HG03196 (cell line): ENCODE data around the gene STIL.
"Not testable (repeated sequence)": the region's sequence is repeated elsewhere in the genome, so short reads cannot be mapped to it uniquely, and the experiment has no call there.

ENCODE experiments used
- ATAC-seq: cut with Tn5 transposase; IDR thresholded peaks from one replicate; pipeline ENCODE4 v1.9.1; 2021; ENCODE audit not compliant: unreplicated experiment

The STIL gene

DNA sequence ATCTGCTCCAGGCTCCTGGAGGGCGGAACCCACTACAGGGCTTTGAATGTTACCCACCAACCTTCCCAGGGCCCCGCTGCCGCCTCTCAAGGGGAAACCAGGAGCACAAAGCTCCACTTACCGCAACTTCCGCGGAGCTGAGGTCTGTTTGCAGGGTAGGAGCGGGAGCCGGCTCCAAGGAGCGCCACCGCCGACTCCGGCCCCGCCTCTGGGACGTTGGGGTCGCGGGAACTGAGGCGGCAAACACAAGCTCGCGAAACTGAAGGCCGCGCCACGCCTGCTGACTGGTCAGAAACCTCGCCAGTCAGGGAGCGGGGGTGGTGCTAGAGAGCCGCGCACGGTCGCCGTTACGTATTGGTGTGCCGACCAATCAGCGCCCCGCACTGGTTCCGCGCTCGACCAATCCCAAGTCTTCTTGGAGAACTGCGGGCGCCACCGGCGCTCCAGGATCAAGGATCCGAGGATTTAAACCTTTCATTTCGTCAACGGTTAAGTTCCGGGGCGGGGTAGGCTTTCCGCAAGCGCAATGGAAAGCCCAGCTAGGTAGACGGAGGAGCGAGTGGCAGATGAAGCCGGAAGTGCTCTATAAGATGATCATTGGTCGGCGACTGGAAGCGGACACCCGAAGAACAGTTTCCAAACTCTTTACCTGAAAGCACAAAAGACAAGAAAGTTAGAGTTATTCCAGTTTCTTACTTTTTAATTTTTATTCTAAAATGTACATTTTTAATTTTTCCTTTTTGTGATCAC lies at the start of gene STIL:
TSS of gene STIL (minus strand) at position 233 of the 750 bp plus-strand sequence. CDS start 3,828 bp downstream, outside the sequence.
- ATAC-seq = peak; percentile 96

DNA sequence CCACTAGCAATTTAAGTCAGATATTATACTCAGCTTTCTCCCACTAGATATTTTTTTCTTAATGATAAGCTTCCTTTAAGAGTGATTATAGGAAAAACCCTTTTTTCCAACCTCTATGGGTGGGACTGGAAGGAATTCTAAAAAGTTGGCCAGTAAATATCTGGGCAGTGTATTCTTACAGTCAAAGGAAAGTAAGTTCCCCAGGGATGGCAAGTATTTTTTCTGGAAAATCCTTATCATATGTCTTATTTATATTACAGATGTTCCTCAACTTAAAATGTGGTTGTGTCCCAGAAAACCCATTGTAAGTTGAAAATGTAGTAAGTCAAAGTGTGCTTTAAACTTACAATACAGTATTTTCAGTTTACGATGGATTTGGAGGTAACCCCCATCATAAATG lies 48.9 kb upstream of the STIL start:
- ATAC-seq = no peak

DNA sequence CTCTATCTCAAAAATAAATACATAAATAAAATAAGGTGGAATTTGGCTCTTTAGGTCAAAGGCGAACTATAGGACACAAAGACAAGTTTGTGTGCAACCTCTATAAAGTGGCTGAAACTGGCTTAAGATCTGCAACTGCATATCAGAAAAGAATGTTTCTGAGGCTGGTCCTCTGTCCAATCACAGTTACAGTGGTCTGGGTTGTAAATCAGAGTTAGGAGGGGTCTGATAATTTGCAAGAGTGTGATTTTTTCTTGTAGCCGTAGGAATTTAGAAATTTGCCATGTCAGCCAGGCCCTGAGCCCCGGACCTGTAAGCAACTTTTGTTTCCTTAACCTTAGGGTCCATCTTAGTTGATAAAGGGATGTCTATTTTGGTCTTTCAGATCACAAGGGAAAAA lies 47.4 kb upstream of the STIL start:
- ATAC-seq = no peak

DNA sequence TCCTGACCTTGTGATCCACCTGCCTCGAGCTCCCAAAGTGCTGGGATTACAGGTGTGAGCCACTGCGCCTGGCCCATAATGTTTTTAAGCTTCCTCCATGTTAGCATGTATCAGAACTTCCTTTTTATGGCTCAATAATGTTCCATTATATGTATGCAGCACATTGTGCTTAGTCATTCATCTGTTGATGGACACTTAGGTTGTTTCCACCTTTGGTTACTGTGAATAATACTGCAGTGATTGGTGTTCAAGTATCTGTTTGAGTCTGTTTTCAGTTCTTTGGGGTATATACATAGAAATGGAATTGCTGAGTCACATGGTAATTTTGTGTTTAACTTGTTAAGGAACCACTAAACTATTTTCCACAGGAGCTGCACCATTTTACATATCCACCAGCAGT lies 37.4 kb upstream of the STIL start:
- ATAC-seq = no peak

DNA sequence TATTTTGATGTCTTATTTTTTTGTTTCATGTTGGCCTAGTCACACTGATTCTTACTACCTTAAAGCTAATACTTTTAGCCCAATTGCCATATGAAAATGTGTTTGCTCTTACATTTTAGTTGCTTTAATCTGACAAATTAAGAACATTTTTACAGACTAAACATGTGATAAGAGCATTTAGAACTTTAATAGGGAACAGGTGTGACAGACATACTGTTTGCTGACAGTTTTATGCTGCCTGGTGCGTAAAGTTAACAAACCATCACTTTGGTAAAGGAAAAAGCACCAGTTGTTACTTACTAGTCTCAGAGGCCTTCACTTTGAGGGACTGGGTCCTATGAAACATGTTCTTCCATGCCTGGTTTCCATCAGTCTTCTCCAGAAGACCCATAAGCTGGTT lies 34.3 kb upstream of the STIL start:
- ATAC-seq = no peak

DNA sequence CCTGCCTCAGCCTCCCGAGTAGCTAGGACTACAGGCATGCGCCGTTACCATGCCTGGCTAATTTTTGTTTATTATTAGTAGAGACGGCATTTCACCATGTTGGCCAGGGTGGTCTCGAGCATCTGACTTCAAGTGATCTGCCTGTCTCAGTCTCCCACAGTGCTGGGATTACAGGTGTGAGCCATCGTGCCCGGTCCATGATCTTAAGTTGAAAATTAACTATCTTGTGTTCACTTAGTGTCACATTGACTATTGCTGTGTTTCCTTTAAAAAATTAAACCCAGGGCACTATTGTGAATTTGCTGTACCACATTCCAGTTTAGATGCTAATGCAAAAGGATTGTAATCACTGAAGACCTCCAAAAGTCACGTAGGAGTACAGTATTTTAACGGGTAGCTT lies 33.8 kb upstream of the STIL start:
- no peak for ATAC-seq

DNA sequence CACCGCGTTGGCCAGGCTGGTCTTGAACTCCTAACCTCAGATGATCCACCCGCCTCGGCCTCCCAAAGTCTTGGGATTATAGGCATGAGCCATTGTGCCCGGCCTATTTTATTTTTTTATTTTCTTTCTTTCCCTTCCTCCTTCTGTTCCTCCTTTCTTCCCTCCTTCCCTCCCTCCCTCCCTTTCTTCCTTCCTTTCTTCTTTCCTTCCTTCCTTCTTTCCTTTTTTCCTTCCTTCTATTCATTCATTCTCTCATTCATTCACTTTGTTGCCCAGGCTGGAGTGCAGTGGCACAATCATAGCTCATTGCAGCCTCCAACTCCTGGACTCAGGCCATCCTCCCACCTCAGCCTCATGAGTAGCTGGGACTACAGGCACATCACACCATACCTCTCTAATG lies 33.0 kb upstream of the STIL start:
- not testable (repeated sequence) for ATAC-seq

DNA sequence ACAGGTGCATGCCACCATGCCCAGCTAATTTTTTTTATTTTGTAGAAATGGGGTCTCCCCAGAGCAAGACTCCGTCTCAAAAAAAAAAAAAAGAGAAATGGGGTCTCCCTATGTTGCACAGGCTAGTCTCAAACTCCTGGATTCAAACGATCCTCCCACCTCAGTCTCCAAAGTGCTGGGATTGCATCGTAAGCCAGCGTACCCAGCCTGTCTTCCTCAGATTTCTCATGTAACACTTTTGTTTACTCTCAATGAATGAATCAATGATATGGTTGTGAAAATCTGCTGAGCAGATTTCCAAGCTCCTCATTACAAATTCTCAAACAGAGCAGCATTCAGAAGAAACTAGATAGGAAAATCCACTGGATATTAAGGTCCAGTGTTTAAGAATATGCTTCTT lies 26.3 kb upstream of the STIL start:
- ATAC-seq = no peak

DNA sequence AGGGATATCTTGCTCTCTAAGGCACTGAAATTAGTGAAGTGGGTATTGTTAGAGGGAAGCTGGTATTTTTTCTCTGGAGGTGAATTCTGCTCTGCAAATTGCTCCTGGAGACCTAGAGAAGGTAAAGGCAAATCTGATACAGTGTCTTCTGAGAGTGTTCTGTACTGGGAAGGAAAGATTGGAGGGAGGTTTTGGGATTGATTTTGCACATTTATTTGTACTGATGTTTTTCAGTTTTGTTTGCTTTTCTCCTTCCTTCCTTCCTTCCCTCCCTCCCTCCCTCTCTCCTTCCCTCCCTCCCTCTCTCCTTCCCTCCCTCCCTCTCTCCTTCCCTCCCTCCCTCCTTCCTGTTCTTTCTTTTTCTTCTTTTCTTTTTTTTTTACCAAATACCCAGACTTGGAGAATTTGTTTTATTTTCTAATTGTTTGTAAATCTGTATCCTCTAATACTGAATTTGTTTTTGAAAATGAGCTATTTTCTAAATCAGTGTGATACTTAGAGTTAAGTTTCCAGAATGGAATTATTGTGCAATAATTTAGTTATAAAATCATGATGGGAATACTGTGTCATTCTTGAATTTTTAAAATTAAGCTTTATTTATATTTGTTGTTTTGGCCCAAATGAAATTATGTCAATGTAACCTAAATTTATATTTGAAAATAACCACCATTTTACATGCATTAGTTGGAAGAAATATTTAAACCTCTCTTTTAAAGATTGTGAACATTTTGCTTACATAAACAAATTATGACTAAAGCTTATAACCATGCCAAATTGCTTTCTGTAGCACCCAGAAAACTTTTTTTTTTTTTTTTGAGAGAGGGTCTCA lies 24.5 kb upstream of the STIL start:
- ATAC-seq = no peak

DNA sequence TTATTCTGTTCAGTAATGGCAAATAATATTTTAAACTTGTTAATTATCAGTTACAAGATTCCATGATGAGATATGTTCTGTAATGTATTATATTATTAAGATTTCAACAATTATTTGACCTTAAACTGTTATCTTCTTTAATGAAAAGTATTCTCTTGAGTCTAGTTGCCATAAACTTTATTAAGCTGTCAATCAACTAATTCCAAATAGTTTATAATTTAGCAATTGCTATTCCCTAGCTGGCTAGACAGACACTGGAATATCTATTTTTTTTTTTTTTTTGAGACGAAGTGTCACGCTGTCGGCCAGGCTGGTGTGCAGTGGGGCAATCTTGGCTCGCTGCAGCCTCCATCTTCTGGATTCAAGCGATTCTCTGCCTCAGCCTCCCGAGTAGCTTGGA lies 23.4 kb upstream of the STIL start:
- ATAC-seq = no peak

DNA sequence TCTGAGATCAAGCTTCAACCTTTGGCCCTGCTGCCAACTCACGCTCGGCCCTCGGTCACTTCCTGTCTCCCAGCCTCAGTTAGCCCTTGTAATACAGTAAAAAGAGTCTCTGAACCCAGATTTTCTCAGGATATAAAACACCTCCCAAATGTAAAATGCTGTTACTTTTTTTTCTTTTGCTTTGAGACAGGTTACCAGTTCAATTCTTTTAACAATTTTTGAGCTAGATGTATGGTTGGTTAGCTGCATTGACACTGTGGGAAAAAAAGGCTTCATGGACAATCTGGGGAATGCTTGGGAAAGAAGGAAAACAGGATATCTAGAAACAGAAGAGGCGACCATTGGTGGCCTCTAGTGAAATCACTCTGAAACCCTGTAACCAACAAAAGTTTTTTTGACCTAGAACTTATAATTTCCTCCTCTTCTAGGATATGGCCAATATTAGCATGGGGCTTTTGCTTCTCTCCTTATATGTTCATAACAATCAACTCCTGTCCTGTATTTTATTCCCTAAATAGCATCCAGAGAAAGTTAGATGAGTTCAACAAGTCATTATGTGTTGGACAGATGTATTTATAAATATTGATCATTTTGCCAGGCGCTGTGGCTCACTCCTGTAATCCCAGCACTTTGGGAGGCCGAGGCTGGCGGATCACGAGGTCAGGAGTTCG lies 21.0 kb upstream of the STIL start:
- ATAC-seq = no peak

DNA sequence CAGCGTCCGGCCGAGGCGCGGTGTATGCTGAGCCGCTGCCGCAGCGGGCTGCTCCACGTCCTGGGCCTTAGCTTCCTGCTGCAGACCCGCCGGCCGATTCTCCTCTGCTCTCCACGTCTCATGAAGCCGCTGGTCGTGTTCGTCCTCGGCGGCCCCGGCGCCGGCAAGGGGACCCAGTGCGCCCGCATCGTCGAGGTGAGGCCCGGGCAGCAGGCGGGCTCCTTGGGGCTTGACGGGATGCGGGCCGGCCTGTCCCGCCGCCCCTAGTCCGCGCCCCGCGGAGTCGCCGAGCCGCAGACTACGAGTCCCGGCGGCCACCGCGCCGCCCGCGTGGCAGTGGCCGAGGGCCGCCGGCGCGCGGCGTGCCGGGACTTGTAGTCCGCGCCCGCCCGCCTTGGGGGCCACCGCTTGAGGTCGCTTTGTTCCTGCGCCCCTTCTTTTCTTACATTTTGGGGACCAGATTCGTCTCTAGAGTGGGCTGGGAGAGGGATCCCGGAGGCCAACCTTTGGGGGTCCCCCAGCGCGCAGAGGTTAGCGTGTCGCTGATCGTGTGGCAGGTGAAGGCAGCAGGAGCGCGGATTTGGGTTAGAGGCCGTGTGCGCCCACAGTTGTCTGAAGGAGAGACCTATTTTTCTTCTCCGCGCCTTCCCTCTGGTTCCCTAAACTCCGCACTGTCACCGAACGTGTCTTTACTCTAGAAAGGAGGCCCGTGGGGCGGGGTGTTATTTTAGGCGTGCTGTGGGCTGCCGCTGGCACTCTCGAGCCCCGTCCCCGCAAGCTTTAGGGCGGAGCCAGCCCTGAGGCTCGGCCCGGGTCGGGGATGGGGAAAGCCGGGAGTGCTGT lies 20.2 kb upstream of the STIL start:
- peak; percentile 89 for ATAC-seq

DNA sequence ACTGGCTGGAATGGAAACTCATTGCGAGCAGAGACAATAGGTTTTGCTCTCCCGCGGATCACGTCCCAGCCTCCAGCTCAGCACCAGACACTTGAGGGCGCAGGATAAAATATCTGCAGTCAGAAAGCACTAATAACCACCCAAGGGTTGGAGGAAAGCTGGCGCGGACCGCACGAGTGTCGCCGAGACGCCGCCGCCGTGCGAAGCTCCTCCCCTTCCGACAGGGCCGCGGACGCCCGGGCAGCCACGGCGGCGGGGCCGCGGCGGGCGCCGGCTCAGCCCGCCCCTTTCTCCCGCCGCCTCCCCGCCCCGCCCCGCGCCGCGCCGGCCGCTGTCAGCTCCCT lies 19.6 kb upstream of the STIL start, which contains the start of gene CMPK1:
TSS of gene CMPK1 (plus strand) at position 213 of the 344 bp plus-strand sequence. CDS start 156 bp downstream, outside the sequence.
- ATAC-seq = peak; percentile 70

DNA sequence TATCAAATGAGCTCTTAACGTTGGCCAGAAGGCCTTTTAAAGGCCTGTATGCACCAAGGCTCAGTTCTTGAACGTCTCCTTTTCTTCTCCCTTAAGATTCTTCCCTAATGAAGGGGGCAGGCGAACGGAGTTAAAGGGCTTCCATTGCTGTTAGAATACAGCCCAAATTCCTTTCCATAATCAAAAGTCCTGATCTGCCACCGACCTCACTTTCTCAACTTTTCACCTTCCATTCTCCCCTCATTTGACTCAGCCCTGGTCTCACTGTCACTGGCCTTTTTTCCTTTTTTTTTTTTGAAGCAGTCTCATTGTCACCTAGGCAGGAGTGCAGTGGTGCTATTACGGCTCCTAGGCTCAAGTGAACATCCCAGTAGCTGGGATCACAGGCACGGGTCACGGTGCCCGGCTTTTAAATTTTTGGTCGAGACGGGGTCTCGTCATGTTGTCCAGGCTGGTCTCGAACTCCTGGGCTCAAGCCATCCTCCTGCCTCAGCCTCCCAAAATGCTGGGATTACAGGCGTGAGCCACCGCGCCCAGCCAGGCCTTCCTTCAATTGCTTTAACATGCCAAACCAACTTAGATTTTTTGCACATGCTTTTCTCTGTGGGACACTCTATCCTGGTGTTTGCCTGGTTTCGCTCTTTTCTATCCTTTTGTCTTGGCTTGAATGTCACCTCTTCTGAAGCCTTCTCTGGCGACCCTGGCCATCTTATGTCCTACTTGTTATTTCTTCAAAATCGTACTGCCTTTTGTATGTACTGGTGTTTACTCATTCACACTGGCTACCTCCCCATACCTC lies 19.0 kb upstream of the STIL start:
- ATAC-seq = no peak

DNA sequence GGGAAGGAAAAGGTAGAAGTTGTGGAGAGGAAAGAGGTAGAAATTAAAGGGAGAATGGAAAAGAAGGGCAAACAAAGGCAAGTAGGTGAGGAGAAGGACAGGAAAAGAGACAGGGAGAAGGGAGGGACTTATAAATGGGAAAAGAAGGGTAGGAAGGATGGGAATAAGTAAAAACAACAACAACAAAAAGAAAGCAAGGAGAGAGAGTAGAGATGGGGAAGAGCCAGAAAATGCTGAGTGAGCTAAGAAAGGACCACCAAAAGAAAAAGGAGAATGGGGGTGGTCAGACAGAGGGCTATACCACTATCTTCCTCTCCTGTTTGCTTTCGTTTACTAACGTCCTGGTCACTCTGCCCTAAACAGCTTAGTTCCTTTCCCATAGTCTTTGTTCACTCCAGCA lies 17.9 kb upstream of the STIL start:
- no peak for ATAC-seq

DNA sequence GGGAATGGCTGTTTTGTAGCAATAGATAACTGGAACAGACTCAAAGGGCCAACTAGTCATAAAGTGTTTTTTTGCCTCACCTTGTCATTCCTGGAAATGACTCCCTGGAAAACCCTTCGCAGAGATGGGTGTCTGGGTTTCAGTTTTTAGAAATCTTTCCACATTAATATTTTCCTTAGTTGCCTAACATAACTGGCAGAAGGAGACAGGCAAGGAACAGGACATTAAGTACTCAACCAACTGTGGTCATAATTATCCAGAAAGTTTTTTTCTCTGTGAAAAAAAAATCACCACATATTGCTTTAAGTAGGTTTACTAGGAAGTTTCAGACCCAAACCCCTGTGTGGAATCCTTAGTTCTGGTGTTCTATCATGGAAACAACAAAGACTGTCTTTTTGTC lies 16.3 kb upstream of the STIL start:
- no peak for ATAC-seq

DNA sequence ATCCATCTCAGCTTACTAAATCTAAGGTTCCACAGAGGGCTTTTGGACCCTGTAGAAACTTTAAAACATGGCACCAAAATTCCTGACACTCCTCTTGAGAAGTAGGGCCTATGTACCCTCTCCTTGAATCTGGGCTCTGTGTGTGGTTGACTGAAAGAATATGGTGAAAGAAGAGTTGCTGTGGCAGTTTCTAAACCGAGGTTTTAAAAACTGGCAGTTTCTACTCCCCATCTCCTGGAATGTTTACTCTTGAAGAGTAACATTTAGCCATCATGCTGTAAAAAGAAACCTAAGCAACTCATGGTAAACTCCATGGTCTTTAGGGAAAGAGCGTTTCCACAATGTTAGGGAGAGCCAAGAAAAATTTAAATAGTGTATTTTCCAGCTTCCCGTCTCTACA lies 15.0 kb upstream of the STIL start:
- no peak for ATAC-seq

DNA sequence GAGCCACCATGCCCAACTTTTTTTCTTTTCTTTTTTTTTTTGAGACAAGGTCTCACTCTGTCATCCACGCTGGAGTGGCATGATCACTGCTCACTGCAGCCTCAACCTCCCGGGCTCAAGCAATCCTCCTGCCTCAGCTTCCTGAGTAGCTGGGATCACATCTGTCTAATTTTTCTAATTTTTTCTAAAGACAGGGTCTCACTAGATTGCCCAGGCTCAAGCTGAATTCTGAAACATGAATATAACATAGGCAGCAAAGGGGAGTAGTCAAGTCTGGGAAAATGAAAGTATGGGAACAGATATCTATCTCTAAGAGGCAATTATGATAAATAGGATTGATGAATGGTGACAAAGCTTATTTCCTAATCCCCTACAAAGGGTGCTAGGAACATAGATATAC lies 12.3 kb upstream of the STIL start:
- ATAC-seq = no peak

DNA sequence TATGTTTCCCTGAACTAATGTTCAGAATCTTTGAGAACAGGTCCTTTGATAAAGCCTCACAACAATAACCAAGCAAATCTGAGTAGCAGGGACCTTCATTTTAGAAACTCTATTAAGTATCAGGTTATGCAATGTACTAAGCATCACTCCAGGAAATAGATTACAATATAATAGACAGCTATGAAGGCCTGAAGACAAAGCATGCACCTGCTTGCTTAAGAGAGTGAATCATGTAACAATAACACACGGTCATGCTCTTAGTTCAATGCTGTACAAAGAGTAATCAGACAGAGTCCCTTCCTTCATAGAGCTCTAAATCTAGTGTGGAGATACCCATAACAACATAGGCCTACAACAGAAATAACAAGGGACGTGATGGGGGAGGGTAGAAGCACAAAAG lies 11.6 kb upstream of the STIL start:
- no peak for ATAC-seq

DNA sequence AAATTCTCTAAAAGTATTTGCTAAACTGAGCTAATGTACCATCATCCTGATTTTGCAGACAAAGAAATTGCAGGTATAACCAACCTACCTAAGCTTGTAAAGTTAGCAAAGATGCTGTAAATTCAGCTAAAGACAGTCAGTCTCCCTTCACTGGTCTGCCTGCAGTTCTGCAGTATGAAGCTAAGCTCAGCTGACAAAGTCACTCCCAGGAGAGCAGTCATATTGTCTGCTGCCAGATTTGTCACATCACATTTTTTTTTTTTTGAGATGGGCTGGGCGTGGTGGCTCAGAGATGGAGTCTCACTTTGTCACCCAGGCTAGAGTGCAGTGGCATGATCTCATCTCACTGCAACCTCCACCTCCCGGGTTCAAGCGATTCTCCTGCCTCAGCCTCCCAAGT lies 10.7 kb upstream of the STIL start:
- no peak for ATAC-seq
